ENCODE measurements around the gene C9.
"Not testable (repeated sequence)": the region's sequence is repeated elsewhere in the genome, so short reads cannot be mapped to it uniquely, and the experiment has no call there.

Gene C9

DNA sequence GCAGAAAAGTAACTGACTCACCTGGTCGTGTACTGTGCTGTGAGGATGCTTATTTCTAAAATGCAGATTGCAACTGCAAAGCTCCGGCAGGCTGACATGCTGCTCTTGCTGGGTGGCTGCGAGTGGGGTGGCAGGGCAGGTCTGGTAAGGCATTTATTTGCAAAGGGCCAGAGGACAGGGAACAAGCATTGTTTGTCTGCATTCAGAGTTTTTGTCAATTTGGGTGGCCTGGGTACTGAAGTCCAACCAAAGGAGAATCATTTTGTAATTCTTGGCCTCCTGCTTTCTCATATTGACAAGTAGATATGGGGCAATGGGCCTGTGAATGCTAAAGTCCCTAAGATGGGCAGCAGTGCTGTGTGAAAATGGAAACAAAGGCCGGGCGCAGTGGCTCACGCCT lies at the start of gene C9:
C9 (minus strand) TSS at position 129 of the 400 bp plus-strand sequence; CDS start at position 98, 31 bp downstream.
- in situ Hi-C loops (cut with HindIII; ENCODE audit: low sequenced_read_pairs): no loop called here

DNA sequence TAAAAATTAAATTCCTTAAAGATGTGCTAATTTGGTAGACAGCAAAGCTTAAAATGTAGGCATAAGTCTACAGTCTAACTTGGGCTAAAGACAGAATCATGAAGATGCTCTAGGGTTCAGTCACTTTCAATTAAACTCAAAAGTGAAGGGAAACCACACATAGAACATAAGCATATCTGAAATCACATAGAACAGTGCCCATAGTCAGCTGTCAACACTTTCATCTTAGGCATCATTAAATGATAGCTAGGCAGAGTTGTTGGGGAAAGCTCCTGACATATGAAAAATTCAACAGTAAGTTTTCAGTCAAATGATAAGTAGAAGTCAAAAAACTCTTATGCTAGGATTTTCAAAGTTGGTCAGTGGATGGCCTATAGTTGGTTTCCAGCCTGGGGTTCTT lies 49.5 kb upstream of the C9 start:
- in situ Hi-C loops (cut with HindIII; ENCODE audit: low sequenced_read_pairs): no loop called here

DNA sequence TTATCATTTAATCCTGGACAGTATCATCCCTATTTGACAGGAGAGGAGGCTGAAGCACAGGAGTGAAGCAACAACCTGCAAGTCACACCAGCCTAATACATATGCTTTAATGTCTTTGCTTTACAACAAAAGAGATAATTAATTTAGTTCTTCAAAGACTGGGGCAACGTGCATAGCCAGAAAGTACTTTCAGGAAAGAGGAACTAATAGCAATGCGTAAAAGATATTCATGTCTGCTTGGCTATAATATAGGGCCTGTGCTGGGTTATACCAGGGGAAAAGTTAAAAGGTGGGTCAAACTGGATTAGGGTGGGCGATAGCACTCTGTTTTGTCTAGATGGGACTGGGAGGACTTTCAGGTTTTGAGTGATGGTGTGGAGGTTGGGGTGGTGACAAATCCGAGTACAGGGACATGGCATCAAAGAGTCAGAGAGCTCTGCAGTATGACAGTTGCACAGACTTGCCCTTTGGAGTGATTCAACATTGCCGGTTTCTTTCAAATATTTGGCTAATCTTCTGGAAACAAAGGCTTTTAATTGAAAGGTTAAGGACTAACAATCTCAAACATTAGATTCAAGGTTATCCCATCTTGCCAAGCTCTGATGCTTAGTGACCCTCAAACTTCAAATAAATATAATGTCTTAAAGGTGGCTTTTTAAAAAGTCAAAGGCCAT lies 48.6 kb upstream of the C9 start:
- in situ Hi-C loops (cut with HindIII; ENCODE audit: low sequenced_read_pairs): no loop called here

DNA sequence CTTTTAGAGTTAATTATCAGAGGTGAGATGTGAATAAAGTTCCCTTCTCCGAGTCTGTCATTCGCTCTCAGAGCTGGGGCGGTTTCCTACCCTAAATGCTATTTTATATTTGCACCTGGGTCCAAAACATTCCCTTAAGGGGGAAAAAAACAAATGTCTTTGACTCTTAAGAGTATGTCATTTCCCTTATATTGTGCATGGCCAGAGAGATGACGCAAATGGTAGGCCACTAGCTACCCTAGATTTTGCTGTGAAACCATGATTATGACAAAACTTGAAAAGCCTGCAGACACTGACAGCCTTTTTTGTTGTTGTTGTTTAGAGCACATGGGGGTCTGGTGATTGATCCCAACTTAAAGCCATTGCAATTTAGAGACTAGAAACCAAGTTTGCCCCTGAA lies 47.7 kb upstream of the C9 start:
- in situ Hi-C loops (cut with HindIII; ENCODE audit: low sequenced_read_pairs): no loop called here

DNA sequence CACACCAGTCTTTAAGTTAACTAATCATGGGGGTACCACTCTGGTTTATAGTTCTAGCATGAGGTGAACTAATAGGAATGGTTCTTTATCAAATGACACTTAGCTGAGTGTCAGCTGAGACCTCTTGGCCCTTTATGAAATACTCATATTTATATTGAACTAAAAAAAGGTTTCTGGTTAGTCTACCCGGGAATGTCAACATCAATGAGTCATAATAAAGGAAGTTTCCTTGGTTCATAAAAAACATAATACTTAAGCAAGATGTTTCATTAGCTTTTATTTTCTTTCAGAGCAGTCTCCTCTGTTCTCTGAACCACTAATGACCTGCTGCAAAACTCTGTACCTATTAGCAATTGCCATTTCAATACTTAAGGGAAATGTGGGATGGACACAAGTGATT lies 46.8 kb upstream of the C9 start:
- in situ Hi-C loops (cut with HindIII; ENCODE audit: low sequenced_read_pairs): no loop called here

DNA sequence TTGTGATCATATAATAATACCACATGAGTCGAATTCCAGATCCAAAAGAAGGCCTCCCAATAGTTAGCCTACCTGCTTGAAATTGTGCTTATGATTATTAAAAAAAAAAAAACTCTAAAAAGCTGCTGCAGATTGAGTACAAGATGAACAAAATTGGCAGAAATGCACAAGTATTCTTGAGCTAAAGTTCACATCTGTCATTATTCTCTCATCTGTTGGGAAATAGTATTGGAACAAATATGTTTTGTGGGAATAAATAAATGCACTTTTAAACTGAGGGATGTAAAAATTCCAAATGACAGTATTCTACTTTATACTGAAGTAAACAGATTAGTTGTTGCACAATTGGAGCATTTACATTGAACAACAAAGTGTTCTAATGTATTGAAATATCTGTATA lies 44.7 kb upstream of the C9 start:
- in situ Hi-C loops (cut with HindIII; ENCODE audit: low sequenced_read_pairs): no loop called here

DNA sequence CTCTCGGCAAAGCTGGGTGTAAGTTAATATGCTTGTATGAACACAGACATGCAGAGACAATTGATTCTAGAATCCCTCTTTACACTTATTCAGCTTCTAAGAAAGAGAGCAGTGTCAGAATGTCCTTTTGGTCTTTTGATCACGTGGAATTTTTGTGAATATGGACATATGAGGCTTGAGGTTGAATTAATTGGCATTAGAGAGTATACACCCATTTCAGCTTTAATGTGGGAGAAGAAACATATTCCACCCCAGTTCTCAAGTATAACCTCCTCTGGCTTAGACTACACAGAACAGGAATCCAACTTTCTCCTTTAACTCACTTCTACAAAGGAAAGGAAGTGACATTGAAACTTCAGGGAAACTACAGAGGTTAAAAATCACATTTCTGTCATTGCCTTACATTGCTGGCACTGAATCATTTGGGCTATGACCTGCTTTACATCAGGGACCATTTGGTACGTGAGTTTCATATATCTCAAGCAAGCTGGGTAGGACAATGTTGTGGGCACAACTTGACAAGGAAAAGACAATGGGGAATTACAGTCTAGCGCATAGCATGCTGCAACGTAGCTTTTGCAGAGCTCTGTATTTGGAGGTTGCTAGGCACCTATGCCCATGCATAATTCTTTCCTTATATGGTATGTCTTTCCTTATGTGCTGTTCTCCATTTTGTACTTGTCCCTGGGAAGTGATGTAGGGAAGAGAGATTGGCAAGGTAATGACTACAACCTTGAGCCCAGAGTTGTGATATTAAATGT lies 41.0 kb upstream of the C9 start:
- in situ Hi-C loops (cut with HindIII; ENCODE audit: low sequenced_read_pairs): no loop called here

DNA sequence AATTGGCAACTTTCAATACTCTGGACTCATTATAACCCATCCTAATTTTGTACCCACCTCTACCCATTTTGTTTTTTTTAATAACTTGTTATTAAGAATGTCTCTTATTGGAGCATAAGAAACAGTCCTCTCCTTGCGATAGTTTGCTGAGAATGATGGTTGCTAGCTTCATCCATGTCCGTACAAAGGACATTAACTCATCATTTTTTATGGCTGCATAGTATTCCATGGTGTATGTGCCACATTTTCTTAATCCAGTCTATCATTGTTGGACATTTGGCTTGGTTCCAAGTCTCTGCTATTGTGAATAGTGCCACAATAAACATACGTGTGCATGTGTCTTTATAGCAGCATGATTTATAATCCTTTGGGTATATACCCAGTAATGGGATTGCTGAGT lies 39.5 kb upstream of the C9 start:
- in situ Hi-C loops (cut with HindIII; ENCODE audit: low sequenced_read_pairs): not testable (repeated sequence)

DNA sequence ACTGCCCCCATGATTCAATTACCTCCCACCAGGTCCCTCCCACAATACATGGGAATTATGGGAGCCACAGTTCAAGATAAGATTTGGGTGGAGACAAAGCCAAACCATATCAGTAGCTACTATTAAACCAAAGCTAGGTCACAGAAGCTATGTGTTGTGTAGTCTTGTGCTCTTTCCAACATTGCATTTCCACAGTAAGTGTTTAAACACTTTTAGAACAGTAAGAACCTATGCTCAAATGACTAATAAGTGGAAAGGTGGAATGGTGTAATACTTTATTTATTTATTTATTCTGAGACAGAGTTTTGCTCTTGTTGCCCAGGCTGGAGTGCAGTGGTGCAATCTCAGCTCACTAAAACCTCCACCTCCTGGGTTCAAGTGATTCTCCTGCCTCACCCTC lies 37.8 kb upstream of the C9 start:
- in situ Hi-C loops (cut with HindIII; ENCODE audit: low sequenced_read_pairs): not testable (repeated sequence)

DNA sequence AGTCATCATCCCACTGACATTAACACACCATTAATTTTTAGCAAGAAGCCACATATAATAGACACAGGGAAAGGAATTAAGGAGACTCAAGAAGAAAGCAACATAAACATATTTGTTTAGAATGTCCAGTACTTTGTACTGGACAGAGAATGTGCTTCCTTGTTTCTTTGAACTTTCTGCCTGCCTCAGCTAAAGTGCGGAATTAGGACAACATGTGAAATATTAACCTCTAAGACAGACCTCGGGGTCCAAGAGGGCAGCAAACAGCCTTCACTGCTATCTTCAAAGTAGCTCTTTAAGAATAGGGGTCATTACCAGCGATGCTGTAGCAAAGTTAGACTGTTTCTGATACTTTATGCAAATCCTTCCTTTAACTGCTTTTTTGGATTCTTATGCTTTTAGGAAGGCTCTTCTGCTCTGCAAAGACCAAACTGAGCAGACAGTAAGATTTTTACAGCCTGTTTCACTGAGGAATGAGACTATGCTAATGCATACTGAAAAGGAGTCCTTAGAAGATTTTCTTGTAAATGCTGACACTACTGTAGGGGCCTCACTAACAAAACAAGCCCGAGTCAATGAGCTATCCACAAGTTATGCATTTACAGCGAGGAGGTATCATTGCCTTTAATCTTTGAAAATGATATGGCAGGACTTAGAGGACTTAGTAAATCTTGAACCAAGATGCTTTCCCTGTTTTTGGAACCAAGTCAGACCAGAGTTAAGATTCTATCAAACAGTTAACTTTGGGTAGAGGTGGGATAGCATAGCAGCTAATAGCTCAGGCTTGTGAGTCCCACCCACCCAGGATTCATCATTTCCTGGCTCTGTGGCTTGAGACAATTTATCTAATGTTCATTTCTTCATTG lies 36.7 kb upstream of the C9 start:
- in situ Hi-C loops (cut with HindIII; ENCODE audit: low sequenced_read_pairs): no loop called here

DNA sequence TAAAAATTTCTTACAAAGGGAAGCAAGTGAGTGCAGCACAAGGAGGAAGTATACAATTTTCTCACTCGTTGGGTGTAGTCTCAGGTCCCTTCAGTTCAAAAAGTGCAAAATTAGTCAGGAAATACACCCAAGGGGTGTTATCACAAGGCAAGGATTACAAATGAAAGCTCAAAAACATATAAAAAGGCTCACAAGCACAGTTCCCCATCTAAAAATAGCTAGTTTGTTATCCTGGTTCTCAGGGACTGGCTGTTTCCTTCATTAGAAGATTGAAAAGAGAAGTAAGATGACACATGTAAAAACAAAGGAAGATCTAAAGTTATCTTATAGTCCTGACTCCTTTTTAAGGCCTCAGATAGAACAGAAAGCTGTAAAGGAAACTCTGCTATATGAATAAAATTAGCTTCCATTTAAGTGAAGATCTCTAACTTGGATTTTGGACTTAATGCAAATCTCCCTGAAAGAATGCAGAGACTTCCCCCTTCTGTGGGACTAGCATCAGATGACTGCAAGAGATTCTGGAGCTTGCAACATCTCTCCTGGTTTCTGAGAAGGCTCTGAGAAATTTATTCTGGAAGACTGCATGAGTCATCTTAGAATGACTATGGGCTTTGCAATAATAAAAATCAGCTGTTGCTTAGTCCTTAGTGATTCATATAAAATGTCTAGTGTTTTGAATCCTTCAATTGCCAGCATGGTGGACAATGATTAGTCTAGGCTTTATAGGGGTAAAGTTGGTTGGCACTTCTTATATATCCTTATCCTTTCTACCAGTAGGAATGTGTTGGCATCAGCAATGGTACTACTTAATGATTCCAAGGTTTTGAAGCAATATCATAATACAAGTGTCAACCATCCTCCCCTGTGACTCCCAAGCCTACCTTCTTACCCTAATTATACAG lies 35.1 kb upstream of the C9 start:
- in situ Hi-C loops (cut with HindIII; ENCODE audit: low sequenced_read_pairs): no loop called here

DNA sequence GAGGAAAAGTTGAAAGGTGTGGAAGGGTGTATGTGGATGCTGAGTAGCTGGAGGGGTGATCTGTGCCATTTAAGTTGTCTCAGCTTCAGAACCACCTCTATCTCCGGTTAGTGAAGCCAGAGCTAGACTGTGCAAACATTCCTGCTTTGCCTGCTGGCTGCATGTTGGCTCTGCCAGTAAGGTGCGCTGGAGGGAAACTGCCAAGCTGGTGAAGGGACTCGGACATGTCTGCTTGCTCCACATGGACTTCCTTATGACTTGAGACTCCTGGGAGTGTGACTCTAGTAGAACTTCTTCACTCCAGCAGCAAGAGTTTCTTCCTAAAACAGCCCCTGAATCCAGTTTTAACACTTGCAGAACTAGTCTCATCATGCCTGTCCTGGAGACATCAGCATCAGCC lies 32.5 kb upstream of the C9 start:
- in situ Hi-C loops (cut with HindIII; ENCODE audit: low sequenced_read_pairs): no loop called here

DNA sequence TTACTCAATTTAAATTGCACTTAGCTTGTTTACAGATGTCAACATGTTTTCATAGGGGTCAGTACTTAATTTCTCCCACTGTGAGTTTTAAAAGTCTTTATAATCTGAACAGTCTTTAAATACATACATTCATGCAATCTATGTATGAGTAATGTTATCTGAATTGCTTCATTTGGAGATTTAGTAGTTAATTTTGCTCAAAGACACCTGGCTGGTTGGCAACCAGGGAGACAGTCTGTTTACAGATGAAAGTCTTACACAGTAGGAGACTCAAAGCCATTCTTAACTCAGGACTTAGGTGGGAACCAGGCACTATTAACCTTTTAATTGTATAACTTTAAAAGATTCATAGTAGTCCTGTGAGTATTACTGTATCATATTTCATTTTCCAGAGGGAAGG lies 31.2 kb upstream of the C9 start:
- in situ Hi-C loops (cut with HindIII; ENCODE audit: low sequenced_read_pairs): no loop called here

DNA sequence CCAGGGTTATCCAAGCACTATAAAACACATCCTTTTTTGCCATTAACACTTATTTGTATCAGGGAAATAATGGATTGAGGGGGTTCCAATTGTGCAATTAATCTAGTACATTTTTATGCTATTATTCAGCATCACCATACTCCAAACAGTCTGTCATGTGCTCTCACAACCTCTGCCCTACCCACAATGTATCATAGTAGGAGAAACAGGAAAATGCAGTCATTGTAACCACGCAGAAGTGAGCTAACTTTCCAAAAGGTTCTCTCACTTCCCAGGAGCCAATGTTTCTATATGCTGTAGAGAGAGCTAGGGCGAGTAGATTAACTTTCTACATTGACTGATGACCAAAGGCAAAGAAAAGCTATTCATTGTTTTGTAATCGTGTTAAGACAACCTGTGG lies 30.7 kb upstream of the C9 start:
- in situ Hi-C loops (cut with HindIII; ENCODE audit: low sequenced_read_pairs): no loop called here

DNA sequence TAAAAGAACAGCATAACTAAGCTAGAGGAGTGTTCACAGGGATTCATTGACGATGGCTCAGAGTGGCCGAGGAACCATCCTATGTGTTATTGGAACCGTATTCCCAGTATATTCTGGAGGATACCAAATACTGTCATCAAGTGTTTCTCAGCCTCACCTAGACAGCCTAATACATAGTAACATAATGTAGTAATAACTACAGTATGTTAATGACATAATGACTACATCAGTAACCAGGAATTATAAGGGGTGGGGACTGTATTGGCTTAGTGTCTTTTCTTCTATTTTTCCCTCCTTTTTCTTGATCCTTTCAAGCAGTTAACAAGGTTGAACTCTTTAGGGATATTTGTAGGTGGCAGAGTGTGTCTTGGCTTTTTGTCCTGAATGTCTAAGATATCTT lies 26.6 kb upstream of the C9 start:
- in situ Hi-C loops (cut with HindIII; ENCODE audit: low sequenced_read_pairs): no loop called here

DNA sequence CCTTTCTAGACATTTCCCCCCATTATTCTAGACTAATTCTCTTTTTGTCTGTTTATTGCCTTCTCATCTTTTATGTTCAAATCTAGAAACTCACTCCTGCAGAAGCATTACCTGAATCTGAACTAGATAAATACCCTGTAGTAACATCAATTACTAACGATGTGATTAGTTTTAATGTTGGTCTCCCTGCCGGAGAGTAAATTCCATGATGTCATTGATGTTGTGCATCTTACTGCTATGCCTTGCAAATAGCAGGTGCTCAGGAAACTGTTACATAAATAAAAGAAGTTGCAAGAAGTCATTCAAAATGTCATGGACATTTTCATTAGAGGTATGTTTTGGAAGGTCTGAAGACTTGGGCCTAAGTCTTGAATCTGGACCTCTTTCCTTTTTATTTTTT lies 23.0 kb upstream of the C9 start:
- in situ Hi-C loops (cut with HindIII; ENCODE audit: low sequenced_read_pairs): no loop called here

DNA sequence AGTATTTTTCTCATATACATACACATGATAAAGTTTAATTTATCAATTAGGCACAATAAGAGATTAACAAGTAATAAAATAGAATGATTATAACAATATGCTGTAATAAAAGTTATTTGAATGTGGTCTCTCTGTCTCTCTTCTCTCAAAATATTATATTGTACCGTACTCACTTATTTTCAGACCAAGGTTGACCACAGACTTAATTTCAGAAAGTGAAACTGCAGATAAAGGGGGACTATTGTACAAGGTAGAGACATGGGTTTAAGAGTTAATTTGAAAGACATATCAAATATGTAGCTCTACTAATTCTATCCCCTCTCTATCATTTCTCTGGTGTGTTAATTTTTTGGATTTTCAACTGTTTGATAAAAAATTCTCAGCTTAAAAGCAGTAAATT lies 20.0 kb upstream of the C9 start:
- in situ Hi-C loops (cut with HindIII; ENCODE audit: low sequenced_read_pairs): loop anchor here (5.0 kb wide), 1 partner anchor 158 kb away; no protein-coding TSS in a partner anchor

DNA sequence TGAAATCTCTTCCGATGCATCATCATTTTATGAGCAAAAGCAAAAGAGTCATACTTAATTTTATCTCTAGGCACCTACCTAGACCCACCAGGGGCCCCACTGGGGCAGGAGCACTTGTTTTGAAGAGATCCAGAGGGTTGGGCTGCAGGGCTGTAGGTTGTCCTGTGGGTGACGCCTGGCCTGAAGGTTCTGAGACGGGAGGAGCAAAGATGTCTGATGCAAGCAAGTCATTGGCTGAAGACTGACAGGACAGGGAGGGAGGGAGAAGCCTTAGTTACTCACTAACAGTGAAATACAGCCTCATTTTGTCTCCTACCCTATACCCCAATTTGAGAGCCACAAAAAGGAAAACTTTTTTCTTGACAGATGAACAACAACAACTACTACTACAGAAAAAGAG lies 17.1 kb upstream of the C9 start:
- in situ Hi-C loops (cut with HindIII; ENCODE audit: low sequenced_read_pairs): loop anchor here (5.0 kb wide), 1 partner anchor 161 kb away; no protein-coding TSS in a partner anchor

DNA sequence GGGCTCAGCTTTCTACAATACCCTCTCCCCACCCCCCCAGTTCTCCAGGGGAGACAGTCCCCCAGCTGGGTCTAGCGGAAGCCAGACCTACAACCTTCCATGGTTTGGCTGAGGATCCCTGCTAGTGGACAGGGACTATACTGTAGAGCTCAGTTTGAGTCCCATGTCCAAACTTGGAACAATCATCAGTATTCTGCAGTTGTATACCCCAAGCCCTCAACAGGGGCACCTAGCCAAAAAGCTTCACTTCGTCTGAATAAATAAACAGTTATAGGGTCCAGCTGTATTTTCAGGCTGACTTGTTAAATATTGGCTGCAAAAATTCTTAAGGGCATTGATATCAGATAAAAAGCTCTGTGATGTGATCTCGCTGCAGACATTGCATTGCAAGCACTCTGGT lies 15.4 kb upstream of the C9 start:
- in situ Hi-C loops (cut with HindIII; ENCODE audit: low sequenced_read_pairs): loop anchor here (5.0 kb wide), 1 partner anchor 163 kb away; no protein-coding TSS in a partner anchor

DNA sequence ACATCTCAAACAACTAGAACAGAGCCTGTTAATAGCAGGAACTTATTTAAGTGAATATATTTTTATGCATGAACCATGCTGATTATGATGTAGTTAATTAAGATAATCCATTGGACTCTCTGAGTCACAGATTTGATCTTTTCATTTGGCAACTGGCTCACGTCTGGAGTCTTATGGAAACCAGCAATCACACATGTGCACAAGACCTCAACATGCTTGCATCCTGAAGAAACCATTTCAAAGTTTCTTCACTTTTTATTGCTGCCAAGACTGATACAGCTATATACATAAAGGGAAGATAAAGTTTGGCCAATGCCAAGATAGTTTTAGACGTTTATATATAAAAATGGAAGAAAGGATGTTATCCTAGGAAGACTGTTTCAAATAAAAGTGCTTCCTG lies 13.3 kb upstream of the C9 start:
- in situ Hi-C loops (cut with HindIII; ENCODE audit: low sequenced_read_pairs): no loop called here

DNA sequence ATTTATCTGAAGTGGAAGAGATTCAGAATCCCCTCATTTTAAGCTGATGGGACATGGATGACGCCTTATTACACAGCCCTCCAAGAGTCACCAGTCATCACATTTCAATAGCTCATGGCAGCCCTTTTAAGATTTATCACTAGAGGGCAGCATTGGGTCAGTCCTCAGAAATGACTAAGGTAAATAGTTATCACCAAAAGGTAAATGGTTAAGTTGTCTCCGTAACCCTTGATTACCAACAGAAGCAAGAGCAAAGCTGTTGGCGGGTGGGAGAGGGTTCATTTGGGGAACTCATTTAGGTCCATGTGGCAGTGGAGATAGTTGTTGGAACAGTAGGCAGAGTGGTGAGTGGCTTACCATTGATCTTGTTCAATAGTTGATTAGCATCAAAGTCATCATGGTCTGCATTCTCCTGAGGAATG lies 12.0 kb upstream of the C9 start:
- in situ Hi-C loops (cut with HindIII; ENCODE audit: low sequenced_read_pairs): no loop called here
